HG03354 (cell line): ENCODE results near the gene ALPK3.
"Not testable (repeated sequence)": the region's sequence is repeated elsewhere in the genome, so short reads cannot be mapped to it uniquely, and the experiment has no call there.

ENCODE experiments used
- ATAC-seq: cut with Tn5 transposase; IDR thresholded peaks from one replicate; pipeline ENCODE4 v1.9.1; 2021; ENCODE audit warnings: mild to moderate bottlenecking; ENCODE audit not compliant: unreplicated experiment, poor library complexity, severe bottlenecking

Gene ALPK3

DNA sequence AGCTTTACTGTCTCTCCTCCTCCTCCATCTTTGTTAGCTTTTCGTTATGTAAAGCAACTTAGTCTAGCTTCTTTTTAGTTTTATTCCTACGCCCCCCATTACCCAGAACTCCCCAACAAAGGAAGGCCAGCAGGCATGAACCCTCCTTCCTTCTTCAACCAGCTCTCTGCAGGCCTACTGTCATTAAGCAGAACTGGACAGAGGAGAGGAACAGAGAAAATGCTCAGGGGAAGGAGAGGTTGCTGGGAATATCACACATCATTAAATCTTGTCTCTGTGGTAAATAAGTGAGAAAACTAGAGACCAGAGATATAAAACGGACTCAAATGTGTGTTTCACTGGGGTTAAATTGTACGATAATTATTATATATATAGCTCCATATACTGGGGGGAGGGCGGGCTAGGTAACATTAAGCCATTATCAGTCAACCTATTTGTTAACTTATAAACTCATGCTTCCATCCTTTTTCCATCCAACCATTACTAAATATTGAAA is 48.0 kb downstream of the ALPK3 start:
- no peak for ATAC-seq

DNA sequence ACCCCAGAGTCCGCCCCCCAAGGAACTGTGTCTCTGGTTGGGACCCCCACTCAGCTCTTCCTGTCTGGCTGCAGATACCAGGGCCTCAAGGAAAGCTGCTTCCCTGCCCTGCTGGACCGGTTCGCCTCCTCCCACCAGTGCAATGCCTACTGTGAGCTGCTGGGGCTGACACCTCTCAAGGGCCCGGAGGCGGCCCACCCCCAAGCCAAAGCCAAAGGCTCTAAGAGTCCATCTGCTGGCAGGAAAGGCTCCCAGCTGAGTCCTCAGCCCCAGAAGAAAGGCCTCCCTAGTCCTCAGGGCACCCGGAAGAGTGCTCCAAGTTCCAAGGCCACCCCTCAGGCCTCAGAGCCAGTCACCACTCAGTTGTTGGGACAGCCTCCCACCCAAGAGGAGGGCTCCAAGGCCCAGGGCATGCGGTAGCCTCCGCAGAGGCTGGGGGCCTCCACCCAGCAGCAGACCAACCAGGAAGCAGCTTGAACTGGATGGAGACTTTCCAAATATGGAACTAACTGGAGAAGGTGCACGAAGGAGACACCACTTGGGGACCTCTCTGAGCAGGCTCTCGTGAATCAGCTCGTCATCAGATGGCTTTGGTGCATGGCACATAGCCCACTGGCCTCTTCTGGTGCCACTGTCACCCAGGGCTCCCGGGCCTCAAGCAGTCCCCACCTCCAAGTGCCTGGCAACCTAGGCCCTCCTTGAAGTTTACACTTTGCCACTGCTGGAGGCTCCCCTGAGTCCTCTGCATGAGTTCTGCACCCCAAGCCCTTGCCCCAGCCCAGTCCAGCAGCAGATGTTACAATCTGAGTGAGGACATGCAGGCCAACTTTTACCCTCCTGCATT is 51.1 kb downstream of the ALPK3 start:
- no peak for ATAC-seq

DNA sequence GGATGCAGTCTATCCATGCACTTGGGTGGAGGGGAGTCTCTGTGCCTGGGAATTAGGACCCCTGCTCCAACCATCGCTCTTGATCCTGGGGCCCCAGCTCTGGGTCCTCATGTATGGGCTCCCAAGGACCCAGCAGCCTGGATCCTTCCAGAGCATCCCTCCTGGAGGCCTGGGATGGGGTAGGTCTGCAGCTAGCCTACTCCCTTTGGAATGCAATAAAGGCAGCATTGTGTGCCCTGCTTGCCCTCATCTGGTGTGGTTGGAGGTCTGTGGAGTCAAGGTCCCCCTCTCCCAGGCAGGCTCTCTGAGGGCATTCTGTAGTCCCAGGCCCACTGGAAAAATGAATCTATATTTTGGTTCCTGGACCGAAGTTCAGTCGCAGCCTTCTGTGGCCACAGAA is 52.4 kb downstream of the ALPK3 start:
- ATAC-seq: no peak

DNA sequence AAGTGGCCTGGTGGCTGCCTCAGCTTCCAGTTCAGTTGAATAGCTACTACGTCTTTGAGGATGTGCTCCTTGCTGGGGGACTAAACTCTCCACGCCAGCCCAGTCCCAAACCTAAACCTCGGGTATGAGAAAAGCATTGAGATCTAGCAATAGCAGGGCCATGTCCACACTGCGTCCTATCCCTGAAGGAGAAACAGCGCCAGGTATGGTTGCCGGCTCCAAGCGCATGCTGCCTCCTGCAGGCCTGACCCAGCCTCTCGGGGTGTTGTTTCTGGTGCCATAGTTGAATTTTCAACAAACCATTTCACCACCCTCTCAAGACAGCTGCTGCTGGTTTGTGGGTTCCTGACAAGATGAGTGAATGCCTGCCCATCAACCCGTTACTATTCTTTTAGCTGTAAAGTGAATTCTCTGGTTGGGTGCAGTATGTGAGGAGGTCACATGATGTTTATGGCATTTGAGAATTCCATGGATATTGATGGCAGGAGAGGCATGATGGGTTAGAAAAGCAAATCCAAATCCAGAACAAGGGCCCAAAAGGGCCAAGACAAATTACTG is 54.4 kb downstream of the ALPK3 start:
- ATAC-seq: no peak

DNA sequence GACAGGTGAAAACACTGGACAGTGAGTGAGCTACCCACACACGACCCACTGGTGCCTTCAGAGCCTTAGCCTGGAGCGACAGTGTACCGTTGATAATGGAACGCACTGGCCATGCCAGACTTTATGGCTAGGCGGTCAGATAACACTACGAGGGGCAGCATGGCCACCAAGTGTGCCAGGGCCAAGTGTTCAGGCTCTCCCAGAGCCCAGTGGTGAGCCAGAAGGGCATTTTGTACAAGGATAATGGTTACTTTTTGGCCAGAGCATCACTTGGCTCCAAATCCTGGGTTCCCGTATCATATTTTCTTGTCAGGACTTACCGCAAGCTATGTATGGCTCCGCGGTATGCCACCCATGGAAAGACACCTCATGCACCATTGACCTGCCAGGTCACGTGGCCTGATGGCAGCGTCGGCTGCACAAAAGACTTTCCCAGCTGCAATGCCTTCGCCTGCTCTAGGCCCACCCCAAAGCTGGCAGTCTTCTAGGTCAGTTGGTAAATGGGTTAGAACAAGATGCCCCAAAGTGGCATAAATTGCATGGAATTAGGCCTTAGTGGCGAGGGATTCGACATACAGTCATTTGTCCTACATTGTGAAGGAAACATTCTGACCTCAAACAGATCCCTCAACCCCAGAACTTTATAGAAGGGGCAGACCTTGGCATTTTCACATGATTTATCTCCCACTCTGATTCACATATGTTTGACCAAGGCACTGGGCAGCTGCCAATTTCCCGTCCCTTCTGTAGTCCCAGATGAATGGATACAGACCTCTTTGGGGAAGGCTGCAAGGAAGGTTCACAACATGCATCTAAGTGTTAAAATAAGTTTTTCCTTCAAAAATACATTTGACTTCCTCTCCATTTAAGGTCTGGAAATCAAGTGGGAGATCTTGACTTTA is 55.1 kb downstream of the ALPK3 start:
- no peak for ATAC-seq

DNA sequence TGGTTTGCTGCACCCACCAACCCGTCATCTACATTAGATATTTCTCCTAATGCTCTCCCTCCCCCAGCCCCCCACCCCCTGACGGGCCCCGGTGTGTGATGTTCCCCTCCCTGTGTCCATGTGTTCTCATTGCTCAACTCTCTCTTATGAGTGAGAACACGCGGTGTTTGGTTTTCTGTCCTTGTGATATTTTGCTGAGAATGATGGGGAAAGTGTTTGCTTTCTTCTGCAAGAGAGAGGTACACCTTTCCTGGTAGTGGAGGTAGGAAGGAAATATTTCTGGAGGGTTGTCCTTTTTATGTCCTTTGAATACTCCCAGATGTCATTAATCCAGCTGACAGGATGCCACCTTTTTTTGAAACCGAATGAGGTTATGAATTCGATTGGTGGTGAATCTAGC is 56.8 kb downstream of the ALPK3 start:
- ATAC-seq: no peak

DNA sequence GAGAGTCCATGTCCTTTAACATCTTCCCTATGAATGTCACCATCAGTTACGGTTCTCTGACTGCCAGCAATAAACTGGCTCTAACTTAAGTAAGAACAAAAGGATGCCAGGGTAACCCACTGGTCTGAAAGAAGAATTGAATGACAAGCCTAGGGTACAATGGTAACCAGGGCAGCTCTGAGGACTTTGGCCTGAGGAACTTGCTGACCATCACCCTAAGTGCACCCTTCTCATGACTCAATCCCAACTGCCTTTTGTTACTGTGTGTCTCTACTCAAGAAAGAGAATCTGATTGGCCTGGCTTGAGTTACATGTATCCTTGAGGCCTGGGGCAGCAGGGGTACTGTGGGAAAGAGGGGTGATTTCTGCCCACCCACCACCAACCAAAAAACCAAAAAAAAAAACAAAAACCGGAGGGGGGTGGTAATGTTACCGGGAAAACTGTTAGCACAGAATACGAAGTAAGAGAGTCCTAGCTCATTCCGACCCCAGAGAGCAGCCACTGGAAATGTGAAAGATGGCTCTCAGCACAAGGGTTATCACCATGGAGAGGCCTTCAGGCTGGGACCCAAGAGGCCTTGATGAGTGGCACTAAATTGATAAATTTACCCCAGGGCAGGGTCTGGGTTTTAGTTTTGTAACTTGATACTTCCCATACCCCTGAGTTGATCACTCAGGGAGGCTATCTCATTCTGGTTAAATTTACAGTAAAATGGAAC is 58.0 kb downstream of the ALPK3 start:
- ATAC-seq: no peak

DNA sequence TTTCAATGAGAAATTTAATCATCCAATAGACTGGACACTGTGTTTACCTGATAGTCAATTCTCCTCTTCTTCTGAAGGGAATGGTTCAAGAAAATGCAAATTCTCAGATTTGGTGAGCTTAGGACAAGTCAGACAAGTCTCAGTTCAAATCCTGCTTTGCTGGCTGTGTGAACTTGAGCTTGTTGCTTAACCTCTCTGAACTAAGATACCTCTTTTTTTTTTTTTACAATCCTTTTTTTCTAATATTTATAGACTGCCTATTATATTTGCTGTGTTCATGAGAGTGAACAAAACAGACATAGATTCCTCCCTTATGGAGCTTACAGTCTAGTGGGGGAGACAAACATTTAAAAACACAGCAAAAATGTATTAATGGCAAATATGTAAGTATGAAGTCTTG is 59.1 kb downstream of the ALPK3 start:
- ATAC-seq: no peak

DNA sequence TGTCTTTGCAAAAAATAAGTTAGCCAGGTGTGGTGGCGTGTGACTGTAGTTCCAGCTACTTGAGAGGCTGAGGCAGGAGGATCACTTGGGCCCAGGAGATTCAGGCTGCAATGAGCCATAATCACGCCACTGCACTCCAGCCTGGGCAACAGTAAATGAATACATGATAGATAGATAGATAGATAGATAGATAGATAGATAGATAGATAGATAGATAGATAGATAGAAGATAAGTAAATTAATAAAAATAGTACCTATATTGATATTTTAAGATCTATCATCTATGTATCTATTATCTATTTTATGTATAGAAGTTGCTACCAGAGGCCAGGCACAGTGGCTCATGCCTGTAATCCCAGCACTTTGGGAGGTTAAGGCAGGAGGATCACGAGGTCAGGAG is 60.5 kb downstream of the ALPK3 start:
- not testable (repeated sequence) for ATAC-seq

DNA sequence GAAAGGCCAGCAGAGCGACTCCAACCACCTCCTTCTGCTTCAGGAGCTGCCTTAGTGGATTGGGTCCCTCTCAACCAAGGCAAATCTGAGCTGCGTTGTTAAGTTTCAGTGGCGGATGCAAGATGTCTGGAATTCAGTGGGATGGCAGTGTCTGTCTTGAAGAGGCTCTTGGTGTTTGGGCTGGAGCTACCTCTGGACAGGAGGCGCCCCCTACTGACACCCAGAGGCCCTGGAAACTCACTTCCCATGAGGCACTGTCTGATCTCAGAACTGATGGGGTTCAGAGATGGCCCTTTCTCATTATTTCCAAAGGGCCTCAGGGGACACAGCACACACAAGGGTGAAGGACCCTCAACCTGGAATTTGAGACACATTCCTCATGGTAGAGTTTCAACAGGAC is 61.3 kb downstream of the ALPK3 start:
- ATAC-seq: no peak

DNA sequence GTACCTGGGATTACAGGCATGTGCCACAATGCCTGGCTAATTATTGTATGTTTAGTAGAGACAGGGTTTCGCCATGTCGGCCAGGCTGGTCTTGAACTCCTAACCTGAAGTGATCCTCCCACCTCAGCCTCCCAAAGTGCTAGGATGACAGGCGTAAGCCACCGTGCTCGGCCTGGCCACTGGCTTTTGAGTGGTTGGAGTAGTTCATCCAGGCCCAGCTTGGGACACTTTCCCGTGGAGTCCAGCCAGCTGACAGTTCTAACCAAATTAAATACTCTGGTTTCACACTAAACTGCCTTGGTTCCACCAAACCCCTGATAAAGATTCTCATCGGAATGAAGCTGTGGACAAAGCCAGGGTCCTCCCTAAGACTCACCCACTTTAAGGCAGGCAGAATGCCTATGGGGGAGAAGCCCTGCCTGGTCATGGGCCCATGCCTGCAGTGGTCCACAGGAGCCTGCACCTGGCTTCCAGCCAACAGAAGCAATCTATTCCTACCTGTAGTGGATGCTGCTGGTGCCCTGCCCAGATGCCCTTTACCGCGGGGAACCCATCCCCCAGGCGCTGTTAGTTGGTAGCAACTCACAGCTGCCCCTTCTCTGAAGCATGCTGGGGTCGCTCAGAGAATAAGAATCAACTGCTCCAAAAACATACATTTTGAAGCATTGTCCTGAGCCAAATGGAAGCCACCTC is 62.1 kb downstream of the ALPK3 start:
- no peak for ATAC-seq

DNA sequence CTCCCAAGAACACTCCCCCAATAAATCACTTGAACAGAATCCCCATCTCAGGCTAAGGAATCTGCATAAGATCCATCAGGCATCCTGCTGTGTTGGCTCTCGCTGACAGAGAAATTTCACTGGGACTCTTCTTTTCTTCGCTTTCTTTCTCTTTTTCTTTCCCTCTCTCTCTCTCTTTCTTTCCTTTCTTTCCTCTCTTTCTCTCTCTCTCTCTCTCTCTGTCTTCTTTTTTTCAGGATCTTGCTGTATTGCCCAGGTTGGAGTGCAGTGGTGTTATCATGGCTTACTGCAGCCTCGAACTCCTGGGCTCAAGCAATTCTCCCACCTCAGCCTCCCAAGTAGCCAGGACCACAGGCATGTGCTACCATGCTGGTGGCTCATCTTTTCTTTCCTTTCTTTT is 62.9 kb downstream of the ALPK3 start:
- no peak for ATAC-seq

DNA sequence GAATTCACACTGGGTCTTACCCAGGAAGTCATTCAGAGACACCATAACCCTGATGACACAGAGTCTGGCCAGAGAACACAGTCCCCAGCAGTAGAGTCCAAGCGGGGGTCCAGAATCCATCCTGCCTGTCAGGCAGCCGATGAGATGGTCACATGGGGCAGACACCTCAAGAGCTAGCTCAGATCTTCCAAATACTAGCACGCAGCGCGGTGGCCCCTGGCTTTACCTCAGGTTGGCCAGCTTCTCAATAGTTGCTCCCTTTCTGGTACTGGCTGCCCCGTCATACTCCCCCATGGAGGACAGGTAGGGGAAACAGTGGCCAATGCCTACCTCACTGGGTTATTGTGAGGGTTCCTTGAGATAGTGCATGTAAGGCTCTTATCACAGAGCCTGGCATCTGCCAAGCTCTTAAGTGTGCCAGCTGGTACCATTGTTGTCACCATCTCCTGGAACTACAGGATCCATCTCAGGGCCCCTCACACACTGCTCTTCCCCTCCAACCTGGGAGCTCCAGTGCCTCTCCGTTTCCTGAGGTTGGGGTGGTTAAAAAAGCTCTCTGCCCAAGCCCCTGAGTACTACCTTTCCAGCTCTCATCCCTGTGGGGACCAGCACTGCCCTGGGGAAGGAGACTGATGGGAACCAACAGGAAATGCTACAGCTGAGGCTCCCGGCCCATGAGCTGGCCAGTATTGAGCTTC is 63.8 kb downstream of the ALPK3 start:
- no peak for ATAC-seq

DNA sequence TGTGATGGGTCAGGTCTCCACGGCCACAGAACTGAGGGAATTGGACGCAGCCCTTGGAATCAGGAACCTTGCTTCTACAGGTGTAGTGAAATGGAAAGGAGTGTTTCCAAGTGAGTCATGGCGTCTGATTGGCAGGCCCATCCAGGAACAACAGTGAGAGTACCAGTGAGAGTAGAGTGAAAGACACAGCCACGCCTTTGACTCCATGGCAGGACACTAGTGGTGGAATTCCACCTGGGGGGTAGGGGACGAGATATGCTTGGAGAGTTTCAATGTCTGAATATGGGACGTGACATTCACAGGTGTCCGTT is 64.3 kb downstream of the ALPK3 start:
- ATAC-seq: no peak

DNA sequence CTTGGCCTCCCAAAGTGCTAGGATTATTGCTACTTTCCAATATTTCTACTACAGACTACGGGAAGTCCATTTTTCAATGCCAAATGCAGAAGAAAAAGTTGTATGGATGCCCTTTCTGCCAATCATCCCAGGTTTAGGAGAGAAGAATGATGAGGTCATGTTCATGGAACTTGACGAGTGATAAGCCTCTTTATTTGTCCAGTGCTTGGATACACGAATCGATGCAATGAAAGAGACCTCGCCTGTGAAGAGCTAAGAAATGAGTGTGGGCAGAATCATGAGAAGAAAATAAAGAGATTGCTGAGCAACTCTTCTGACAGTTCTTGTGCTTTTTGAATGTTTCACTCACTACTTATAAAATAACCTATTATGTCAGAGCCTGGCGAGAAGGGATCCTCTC is 66.3 kb downstream of the ALPK3 start:
- no peak for ATAC-seq

DNA sequence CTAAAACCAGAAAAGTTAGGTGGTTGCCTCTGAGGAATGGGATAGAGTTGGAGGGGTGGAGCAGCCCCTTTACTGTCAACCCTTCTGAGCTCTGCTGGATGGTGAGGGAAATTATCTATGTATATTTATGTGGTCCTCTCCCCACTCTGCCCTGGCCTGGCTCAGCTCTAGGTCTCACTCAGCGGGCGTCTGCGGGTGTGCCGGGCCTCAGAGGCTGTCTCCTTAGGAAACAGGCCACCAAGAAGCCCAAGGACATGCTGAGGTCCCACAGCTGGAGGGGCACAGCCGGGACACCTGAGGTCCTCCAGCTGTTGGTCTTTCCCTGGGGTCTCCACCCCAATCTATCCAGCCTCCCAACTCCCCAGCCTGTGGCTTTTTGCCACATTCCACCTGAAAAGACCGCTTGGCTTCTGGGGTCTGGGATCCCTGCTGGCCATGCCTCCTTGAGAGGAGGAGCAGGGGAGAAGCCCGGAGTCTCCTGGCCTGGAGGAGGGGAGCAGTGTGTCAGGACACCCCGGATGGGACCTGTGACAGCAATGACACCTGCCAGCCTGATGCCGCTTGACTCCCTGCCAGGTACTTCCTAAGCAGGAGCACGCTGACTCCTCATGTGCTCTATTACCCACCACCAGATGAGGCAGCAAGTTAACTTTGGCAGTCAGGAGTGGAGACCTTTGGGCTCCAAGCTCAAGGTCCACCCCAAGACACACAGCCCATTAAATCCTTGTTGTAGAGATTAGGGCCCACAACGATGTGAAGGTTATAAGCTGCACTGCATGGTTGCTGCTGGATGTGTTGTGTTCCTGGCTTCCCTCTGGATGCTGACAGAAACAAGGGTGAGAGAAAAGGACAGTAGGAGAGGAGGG is 67.0 kb downstream of the ALPK3 start, which contains the start of gene SLC28A1:
Gene SLC28A1, plus strand, starts transcription at position 747 of the 866 bp plus-strand sequence. CDS start 3,099 bp downstream, outside the sequence.
- no peak for ATAC-seq

DNA sequence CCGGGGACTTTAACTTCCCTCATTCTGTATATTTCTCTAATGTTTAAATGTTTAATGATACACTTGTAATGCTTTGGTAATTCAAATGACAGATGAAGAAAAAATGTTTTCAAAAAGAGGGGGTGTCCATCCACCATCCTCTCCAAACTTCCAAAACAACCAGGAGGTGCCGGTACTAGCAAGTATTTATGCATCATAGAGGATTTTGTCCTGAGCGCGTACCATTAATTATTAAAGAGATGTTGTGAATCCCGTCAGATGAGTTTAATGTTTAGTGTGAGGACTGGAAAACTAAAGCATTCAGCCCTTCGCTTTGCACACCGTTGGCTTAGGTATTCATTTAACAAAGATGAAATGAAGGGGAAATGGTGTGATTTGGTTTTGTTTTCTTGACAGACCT is 68.6 kb downstream of the ALPK3 start:
- no peak for ATAC-seq
